Activated T-cell treated with anti-CD3 and anti-CD28 coated beads, Interleukin-2, amount 50 U/mL, for 1 hour (primary cell): ENCODE results near the gene ACVR2B.

Experiments
- DNase-seq: peaks from one replicate; pipeline ENCODE4 v3.0.0-alpha.2; 2020

ACVR2B gene

GRCh38 chr3:38533285-38533976, 79.7 kb downstream of the ACVR2B start:
- no peak for DNase-seq

- DNase-seq = no peak
Observed at GRCh38 chr3:38534180-38534579, 80.5 kb downstream of the ACVR2B start.

GRCh38 chr3:38534604-38535003, 80.9 kb downstream of the ACVR2B start:
- no peak for DNase-seq

- no peak for DNase-seq
Observed at GRCh38 chr3:38536671-38537070, 83.0 kb downstream of the ACVR2B start.

GRCh38 chr3:38538773-38539353, 85.2 kb downstream of the ACVR2B start:
- no peak for DNase-seq

- DNase-seq = no peak
Observed at GRCh38 chr3:38541806-38542205, 88.1 kb downstream of the ACVR2B start.
